ENCODE data around the gene TRAPPC3L. TPM values are rescaled to one million over a fixed set of nuclear protein-coding genes. Genes with fewer than 3 reads are reported as not detected.
"Not testable (repeated sequence)": the region's sequence is repeated elsewhere in the genome, so short reads cannot be mapped to it uniquely, and the experiment has no call there.

The TRAPPC3L gene
- total RNA-seq, 1 donor from 2014 or later, result not detected

GRCh38 chr6:116497113-116497676 is 48.3 kb downstream of the TRAPPC3L start:
- H3K27me3 Mint-ChIP-seq (ENCODE audit: unreplicated experiment), result no peaks in the 10 kb centered on the region
- H3K4me3 Mint-ChIP-seq (ENCODE audit: unreplicated experiment), result no peak overlapping the region
- no peaks in the 10 kb centered on the region for H3K4me1 Mint-ChIP-seq (ENCODE audit: low read depth, unreplicated experiment)
- H3K9me3 Mint-ChIP-seq (ENCODE audit: unreplicated experiment), result no peaks in the 10 kb centered on the region
- no peak for DNase-seq
- no peak overlapping the region for H3K27ac Mint-ChIP-seq (ENCODE audit: unreplicated experiment)
- no peaks in the 10 kb centered on the region for H3K36me3 Mint-ChIP-seq (ENCODE audit: unreplicated experiment)
- TF ChIP-seq CTCF (IDR thresholded peaks at IDR 0.05; ENCODE audit: partially characterized antibody, unreplicated experiment), result no peak

GRCh38 chr6:116495161-116495560 is 50.3 kb downstream of the TRAPPC3L start:
- not testable (repeated sequence) for H3K36me3 Mint-ChIP-seq (ENCODE audit: unreplicated experiment); H3K9me3 Mint-ChIP-seq (ENCODE audit: unreplicated experiment); DNase-seq; H3K27me3 Mint-ChIP-seq (ENCODE audit: unreplicated experiment); H3K4me1 Mint-ChIP-seq (ENCODE audit: low read depth, unreplicated experiment); H3K27ac Mint-ChIP-seq (ENCODE audit: unreplicated experiment); H3K4me3 Mint-ChIP-seq (ENCODE audit: unreplicated experiment)

GRCh38 chr6:116492331-116493067 is 53.0 kb downstream of the TRAPPC3L start:
- H3K9me3 Mint-ChIP-seq (ENCODE audit: unreplicated experiment), result no peaks in the 10 kb centered on the region
- no peaks in the 10 kb centered on the region for H3K36me3 Mint-ChIP-seq (ENCODE audit: unreplicated experiment)
- no peak for TF ChIP-seq CTCF (IDR thresholded peaks at IDR 0.05; ENCODE audit: partially characterized antibody, unreplicated experiment)
- H3K4me1 Mint-ChIP-seq (ENCODE audit: low read depth, unreplicated experiment), result no peaks in the 10 kb centered on the region
- no peak overlapping the region for H3K27ac Mint-ChIP-seq (ENCODE audit: unreplicated experiment)
- no peak for DNase-seq
- H3K4me3 Mint-ChIP-seq (ENCODE audit: unreplicated experiment), result no peak overlapping the region
- H3K27me3 Mint-ChIP-seq (ENCODE audit: unreplicated experiment), result no peaks in the 10 kb centered on the region

- no peak overlapping the region for H3K27ac Mint-ChIP-seq (ENCODE audit: unreplicated experiment)
- no peak for DNase-seq
- TF ChIP-seq CTCF (IDR thresholded peaks at IDR 0.05; ENCODE audit: partially characterized antibody, unreplicated experiment), result no peak
- no peaks in the 10 kb centered on the region for H3K4me1 Mint-ChIP-seq (ENCODE audit: low read depth, unreplicated experiment)
- no peak overlapping the region for H3K4me3 Mint-ChIP-seq (ENCODE audit: unreplicated experiment)
- H3K9me3 Mint-ChIP-seq (ENCODE audit: unreplicated experiment), result no peaks in the 10 kb centered on the region
- no peaks in the 10 kb centered on the region for H3K36me3 Mint-ChIP-seq (ENCODE audit: unreplicated experiment)
- H3K27me3 Mint-ChIP-seq (ENCODE audit: unreplicated experiment), result no peaks in the 10 kb centered on the region
Measured at GRCh38 chr6:116491610-116492330, 53.7 kb downstream of the TRAPPC3L start.

- H3K27ac Mint-ChIP-seq (ENCODE audit: unreplicated experiment), result no peak overlapping the region
- TF ChIP-seq CTCF (IDR thresholded peaks at IDR 0.05; ENCODE audit: partially characterized antibody, unreplicated experiment), result no peak
- no peaks in the 10 kb centered on the region for H3K4me1 Mint-ChIP-seq (ENCODE audit: low read depth, unreplicated experiment)
- no peaks in the 10 kb centered on the region for H3K36me3 Mint-ChIP-seq (ENCODE audit: unreplicated experiment)
- H3K4me3 Mint-ChIP-seq (ENCODE audit: unreplicated experiment), result no peak overlapping the region
- DNase-seq, result no peak
- no peaks in the 10 kb centered on the region for H3K9me3 Mint-ChIP-seq (ENCODE audit: unreplicated experiment)
- H3K27me3 Mint-ChIP-seq (ENCODE audit: unreplicated experiment), result no peaks in the 10 kb centered on the region
Measured at GRCh38 chr6:116485559-116486184, 59.8 kb downstream of the TRAPPC3L start.

Measured in glutamatergic neuron (in vitro differentiated cells).